Muscle of arm (tissue), 14 donors: Measurements from ENCODE around the gene ZNF232. TPM values are rescaled to one million over a fixed set of nuclear protein-coding genes. Genes with fewer than 3 reads are reported as not detected.
"Not testable (repeated sequence)": the region's sequence is repeated elsewhere in the genome, so short reads cannot be mapped to it uniquely, and the experiment has no call there.

ENCODE experiments used
- DNase-seq: peaks from one replicate; pipeline ENCODE4 v3.0.0-alpha.2; 2013
- long read RNA-seq, 11 donors: transcript quantifications; one replicate each; lab custom pipeline, GENCODE V29; 2026
- polyA plus RNA-seq, 12 donors: library from polyadenylated mRNA; unstranded; fragments of 120-200 nt; gene quantifications; one replicate each; pipeline ENCODE4 v1.2.1, GENCODE V29; 2013; ENCODE audit not compliant: insufficient read length in 12 of 12

ZNF232 gene
- polyA plus RNA-seq: 10 to 100 TPM in 10 of 12 donors, 1 to 10 TPM in 1, not detected in 1; 9.3 to 34.2 (median 11.8) TPM
- long read RNA-seq, donor 1, partial matches to known transcripts: 0 of 9 reads
- long read RNA-seq, donor 1, other reads (novel, unspliced or antisense): 8 of 9 reads
- long read RNA-seq, donor 2, partial matches to known transcripts: 15 of 17 reads
- long read RNA-seq, donor 2, other reads (novel, unspliced or antisense): 0 of 17 reads
- long read RNA-seq, donor 3, partial matches to known transcripts: 6 of 6 reads
- long read RNA-seq, donor 3, other reads (novel, unspliced or antisense): 0 of 6 reads
- long read RNA-seq, donor 4, partial matches to known transcripts: 6 of 7 reads
- long read RNA-seq, donor 4, other reads (novel, unspliced or antisense): 0 of 7 reads
- long read RNA-seq, donor 5, partial matches to known transcripts: 6 of 13 reads
- long read RNA-seq, donor 5, other reads (novel, unspliced or antisense): 6 of 13 reads
- long read RNA-seq, donor 6: 0 reads
- long read RNA-seq, donor 7, partial matches to known transcripts: 0 of 7 reads
- long read RNA-seq, donor 7, other reads (novel, unspliced or antisense): 7 of 7 reads
- long read RNA-seq, donor 8, partial matches to known transcripts: 82 of 82 reads
- long read RNA-seq, donor 8, other reads (novel, unspliced or antisense): 0 of 82 reads
- long read RNA-seq, donor 9, partial matches to known transcripts: 13 of 13 reads
- long read RNA-seq, donor 9, other reads (novel, unspliced or antisense): 0 of 13 reads
- long read RNA-seq, donor 10, partial matches to known transcripts: 7 of 7 reads
- long read RNA-seq, donor 10, other reads (novel, unspliced or antisense): 0 of 7 reads
- long read RNA-seq, donor 11, partial matches to known transcripts: 13 of 13 reads
- long read RNA-seq, donor 11, other reads (novel, unspliced or antisense): 0 of 13 reads

DNA sequence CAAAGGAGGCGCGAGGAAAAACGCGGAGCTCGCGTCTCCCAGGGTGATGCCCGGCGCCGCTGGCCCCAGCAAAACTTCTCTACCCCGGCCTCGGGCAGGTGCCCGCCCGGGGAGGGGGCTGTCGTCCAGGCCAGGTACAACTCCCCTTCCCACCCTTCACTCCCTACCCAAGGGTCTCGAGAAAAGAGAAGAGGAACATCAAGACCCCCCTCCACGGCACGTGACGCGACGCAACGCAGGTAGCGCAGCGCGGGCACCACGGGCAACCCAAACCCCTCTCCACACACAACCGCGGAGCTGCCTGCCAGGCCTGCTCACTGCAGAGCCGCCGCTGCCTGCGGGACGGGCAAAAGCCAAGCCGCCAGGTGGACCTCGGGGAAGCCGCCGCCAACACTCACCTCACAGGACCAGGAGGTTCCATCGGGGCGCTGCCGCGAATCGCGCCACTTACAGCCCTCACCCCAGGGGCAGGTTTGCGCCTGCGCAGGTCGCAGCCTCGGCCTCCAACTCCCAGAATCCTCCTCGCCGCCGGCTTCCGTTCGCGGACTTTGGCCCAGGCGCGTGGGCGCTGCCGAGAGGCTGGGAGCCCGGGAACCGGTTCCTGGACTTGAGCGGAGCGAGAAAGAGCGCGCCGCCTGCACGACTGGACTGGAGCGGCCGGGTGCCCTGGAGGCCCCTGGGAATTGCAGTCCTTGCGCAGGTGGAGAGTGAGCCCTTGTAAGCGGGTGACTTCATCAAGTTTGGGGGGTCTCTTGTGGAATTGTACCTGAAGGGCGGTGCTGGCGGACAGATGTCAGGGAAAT lies at the start of gene ZNF232:
Gene ZNF232 (minus strand): TSS at position 477 of the 803 bp plus-strand sequence. CDS start 56 bp downstream, at position 421.
- peak; percentile 92 for DNase-seq

DNA sequence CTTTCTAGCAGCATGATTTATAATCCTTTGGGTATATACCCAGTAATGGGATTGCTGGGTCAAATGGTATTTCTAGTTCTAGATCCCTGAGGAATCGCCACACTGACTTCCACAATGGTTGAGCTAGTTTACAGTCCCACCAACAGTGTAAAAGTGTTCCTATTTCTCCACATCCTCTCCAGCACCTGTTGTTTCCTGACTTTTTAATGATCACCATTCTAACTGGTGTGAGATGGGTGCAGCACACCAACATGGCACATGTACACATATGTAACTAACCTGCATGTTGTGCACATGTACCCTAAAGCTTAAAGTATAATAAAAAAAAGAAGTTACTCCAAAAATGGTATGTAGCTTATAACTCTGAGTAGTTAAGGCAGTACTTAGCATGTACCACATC lies 49.0 kb upstream of the ZNF232 start:
- not testable (repeated sequence) for DNase-seq

DNA sequence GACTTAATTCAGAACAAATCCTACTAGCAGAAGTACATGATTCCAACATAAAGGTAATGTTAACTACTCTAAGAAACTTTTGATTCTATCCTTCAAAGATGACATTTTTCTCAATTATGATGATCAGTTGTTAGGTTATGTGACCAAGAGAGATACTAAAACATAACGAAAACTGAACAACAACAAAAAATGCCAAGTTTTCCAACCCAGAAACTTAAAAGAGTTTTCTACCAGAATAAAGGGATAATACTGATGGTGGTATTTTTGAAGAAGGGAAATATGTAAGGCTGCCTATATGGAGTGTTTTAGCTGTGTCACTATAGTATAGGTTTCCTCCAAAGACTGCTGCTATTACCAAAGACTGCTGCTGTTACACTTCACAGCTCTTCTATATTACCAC lies 34.4 kb upstream of the ZNF232 start:
- DNase-seq: not testable (repeated sequence)

DNA sequence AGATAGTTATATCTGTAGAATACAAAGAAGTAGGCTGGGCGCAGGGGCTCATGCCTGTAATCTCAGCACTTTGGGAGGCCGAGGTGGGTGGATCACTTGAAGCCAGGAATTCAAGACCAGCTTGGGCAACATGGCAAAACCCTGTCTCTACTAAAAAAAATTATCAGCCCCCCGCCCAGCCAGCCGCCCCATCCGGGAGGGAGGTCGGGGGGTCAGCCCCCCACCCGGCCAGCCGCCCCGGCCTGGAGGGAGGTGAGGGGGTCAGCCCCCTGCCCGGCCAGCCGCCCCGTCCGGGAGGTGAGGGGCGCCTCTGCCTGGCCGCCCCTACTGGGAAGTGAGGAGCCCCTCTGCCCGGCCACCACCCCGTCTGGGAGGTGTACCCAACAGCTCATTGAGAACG lies 31.2 kb upstream of the ZNF232 start:
- not testable (repeated sequence) for DNase-seq

DNA sequence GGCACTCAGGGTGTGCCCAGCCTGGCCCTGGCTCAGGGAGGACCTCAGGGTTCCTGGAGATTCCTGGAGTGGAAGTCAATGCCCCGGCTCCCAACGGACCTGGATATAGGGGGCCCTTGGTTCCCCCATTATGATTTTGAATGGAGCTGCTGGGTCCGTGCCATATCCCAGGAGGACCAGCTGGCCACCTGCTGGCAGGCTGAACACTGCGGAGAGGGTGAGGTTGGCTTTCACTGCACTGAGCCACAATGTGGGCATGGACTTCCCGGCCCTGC lies 27.7 kb upstream of the ZNF232 start:
- DNase-seq: no peak

DNA sequence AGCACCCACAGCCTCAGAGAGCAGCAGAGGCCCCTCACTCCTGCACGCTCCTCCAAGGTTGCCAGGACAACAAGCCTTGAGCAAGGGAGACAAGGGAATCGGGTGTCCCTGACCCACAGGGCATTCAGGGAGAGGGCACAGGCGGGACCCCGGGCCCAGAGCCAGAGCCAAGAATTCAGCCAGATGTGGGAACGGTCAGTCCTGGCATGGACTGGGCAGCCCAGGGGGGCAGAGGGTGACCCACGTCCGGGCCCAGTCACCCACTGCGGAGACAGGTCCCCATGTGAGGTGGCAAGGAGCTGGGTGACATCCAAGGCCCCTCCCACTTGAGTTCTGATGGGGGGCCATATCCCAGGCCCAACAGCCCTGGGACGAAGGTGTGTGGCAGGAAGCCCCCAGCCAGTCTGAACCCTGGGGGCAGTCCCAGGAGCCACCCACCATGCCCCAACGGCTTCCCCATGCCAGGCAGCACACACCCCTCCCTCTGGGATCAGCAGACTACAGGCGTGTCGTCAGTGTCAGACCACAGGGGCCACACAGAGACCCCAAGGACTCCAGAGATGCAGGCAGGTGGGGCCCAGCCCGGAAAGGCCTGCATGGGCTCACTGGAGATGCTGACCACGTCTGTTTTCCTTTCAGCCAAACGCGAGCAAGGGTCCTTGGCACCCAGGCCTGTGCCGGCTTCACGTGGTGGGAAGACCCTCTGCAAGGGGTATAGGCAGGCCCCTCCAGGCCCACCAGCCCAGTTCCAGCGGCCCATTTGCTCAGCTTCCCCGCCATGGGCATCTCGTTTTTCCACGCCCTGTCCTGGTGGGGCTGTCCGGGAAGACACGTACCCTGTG lies 27.2 kb upstream of the ZNF232 start:
- DNase-seq: no peak

DNA sequence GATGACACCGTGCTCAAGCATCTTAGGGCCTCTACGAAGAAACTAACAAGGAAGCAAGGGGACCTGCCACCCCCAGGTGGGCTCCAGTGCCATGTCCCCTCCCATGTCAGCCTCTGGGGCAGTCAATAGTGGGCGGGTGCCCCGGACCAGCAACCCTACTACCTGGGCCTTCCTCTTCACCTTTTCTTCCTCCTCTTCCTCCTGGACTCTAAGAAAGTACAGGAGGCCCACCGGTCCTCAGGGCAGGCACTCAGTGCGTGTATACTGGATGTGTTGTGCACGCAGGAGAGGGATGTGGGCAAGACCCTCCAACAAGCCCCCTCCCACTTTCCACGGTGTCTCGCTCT lies 26.5 kb upstream of the ZNF232 start:
- DNase-seq: not testable (repeated sequence)

DNA sequence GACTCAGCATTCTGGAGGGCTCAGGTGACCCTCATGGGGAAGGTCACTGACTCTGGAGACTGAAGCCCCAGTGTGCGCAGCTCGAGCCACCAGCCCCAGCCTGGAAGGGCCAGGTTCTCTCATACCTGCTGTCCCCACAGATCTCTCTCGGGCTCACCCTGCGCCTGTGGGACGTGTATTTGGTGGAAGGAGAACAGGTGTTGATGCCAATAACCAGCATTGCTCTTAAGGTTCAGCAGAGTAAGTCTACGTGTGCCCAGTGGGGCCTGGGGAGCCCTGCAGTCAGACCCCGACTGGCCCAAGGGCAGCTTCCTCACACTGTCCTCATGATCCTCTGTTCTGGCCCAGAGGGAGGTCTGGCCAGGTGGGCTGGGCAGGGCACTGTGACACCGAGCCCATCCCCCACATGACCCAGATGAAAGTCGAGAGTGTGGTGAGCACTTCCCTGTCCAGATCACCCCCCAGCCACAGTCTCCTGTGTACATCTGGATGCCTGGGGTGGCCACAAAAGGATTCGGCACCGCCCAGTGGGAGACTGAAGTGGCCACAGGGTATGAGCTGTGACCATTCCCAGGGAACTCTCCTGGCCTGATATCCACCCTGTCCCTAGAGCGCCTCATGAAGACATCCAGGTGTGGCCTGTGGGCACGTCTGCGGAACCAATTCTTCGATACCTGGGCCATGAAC lies 26.0 kb upstream of the ZNF232 start:
- not testable (repeated sequence) for DNase-seq

DNA sequence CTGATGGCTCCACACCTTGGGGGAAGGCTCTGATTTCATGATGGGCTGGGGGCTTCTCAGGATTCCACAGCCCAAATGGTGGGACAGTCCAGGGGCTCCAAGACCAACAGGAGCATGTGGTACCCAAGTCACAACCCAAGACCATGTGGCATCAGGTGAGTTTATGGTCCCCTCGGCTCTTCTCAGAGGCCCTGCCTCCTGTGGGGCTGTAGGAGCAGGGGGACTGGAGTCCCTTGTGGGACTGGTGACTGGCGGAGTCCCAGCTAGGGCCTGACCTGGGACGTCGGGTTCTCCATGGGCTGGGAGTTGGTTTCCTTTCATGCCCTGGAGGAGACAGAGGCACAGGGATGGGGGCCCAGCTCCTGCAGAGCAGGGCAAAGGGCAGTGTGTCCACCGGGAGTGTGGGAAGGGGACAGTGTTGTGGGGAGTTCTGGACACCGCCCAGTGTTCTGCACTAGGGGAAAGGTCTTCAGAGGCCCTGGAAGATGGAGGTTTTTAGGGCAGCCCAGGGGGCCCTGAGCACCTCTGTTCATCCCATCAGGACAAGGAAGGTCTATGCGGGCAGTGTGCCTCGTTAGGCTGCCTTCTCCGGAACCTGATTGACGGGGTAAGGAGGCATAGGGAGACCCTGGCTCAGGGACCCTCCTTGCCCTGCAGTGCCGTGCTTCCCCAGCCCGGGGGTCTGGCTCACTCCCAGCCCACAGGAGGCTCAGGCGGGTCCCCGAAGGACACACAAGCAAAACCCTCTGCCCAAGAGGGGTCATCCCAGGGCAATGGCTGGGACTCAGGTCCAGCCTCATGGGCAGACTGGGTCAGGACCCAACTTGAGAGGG lies 25.1 kb upstream of the ZNF232 start:
- not testable (repeated sequence) for DNase-seq

DNA sequence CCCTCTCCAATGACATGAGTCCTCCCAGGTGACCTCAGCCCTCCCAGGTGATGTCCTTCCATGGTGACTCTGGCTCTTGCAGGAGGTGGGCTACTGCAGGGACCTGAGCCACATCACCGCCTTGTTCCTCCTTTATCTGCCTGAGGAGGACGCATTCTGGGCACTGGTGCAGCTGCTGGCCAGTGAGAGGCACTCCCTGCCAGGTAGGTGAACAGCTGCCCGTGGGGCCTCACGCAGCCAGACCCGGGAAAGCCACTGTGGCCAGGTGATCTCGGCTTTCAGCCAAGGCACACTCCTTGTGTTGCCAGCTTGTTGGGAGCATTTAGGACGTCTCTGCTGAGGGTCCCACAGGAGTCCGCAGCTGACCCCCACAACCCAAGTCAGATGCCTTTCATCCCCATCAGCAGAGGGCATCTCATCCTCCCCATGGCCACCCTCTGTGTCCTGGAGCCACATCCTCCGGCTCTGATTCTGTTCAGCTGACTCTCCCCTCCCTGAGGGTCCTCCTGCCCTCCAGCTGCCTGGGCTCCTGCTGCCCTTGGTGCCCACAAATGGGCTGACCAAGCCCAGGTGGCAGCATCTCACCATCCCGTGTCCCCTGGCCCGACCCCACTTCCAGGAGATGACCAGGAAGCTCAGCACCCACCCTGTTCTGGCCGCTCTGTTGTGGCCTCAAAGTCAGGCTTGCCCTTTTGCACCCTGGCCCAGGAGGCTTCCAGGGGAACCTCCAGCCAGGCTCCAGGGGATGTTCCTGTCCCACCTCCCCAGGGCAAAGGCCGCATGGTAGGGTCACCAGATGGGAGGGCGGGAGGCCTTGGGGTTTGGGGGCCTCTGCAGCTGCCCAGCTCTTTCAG lies 24.3 kb upstream of the ZNF232 start:
- no peak for DNase-seq

DNA sequence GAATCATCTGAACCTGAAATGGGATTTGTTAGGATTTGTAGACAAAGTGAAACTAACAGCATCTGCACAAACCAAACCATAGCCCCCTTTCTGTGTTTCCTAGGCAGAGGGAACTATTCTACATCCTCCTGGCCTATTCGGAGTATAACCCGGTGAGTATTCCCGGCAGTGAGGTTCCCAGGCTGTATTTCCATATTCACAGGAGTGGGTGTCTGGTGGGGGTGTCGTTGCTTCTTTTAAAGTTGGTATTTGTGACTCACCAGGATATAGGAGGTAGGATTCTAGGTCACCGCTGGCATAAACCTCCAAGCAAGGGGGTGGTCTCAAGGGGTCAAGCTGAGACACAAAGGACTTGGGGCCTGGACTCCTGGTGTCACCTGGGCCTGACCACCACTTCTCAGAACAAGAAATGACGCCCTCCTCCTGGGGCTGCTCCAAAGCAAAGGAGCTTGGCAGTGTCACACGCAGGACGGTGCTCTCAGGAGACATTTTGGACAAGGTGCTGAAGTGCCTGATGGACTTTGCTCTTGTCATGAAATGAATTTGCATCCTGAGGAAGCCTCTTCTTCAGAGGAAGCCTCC lies 23.5 kb upstream of the ZNF232 start:
- not testable (repeated sequence) for DNase-seq

DNA sequence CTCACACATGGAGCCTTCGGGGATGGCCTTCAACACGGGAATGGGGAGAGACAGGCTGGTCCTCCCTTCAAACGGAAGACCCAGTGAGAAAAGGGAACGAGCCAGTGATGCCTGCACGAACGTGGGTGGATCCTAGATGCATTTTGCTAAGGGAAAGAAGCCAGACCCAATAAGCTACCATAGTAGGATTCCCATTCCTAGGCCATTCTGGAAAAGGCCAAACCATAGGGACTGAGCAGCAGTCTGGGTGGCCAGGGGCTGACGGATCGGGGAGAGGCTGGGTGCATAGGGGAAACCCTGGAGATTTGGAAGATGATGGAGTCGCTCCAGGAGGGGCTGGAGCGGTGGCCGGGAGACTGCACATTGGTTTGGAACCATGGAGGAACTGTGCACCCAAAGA lies 22.9 kb upstream of the ZNF232 start:
- not testable (repeated sequence) for DNase-seq

DNA sequence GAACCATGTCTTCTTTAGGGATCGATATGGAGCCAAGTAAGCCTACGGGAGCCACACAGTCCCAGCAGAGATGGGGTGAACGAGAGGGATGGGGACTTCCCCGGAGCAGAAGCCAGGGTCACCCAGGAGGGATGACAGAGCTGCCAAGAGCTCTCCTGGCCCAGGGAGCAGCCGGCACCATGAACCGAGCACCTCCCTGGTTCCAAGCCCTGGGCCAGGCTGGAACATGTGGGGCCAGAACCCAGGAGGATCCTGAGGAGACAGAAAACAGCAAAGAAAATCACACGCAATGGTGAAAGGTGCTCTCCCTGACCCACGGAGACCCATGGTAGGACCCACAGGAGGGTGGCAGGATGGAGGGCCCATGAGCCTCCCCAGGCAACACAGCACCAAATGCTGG lies 22.3 kb upstream of the ZNF232 start:
- not testable (repeated sequence) for DNase-seq

DNA sequence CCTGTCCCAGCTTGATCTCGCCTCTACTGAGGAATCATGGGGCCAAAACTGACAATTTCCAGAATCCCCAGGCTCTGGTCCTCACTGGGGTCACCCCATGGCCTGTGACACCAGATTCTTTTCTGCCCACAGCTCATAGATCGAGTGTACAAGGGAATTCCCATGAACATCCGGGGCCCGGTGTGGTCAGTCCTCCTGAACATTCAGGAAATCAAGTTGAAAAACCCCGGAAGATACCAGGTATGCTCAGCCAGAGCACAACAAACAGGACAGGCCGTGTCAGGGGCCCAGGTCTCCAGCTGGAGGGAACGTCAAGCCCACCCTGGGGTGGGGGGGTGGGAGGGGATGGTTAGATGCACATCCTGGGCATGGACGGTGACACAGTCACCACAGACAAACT lies 21.6 kb upstream of the ZNF232 start:
- DNase-seq: no peak

DNA sequence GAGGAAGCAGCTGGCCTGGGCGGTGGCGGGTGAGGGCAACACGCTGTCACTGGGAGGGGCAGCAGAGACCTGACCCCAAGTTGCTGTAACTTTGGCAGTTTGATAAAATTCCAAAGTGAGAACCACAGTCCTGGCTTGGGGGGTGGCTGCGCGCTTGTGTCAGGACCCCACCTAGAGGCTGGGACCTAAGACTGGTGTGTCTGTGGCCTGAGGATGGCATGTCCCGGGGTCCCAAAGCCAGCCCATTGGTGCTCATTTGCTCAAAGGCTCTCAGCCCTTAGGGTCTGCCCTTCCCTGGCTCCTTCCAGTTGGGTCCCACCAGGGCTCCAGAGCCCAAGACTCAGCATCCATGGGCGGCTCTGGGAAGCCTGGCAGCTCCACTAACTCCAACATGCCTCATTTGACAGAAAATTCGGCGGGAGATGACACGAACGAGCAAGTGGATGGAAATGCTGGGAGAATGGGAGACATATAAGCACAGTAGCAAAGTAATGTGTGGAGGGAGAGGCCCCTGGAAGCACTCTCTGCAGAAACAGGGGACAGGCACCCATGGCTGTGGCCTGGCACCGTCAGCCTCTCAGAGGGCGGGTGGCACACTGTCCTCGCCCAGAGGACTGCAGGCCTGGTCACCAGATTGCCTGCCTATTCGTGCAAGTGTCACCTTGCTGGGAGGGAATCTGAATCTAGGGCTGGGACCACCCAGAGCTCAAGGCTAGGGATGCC lies 21.0 kb upstream of the ZNF232 start:
- not testable (repeated sequence) for DNase-seq

DNA sequence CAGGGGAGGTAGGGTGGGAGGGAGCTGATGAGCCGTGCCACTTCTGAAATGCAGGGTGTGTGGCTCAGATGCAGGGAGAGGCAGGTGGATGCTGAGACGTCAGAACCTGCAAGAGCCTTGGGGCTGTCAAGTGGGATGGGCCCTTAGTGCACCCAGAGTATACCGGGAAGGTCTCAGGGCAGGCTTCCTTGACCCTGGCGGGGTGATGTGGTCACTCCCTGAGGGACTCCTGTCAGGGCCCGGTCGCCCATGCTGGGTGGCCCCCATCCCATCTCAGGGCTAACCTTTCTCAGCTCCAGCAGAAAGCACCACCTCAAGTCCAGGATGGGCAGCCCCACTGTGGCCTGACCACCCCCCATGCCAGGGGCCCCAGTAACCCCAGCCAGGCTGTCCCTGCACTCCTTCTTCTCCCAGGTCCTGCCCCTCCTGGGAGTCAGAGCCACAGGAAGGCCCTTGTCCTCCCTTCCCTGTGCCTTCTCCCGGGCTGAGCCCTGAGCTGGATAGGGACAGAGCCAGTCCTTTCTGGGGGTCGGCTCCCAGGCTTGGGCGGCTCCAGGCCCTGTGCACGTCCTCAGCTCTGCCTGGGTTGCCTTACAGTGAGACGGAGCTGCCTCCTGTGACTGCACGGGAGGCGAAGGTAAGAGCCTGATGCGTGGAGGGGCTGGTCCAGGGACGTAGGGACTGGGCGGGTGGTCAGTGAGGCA lies 20.3 kb upstream of the ZNF232 start:
- DNase-seq: not testable (repeated sequence)
